ENCODE measurements around the gene CDH13. TPM values are rescaled to one million over a fixed set of nuclear protein-coding genes. Genes with fewer than 3 reads are reported as not detected.

Gene CDH13
- total and polyA plus RNA-seq, 9 of the 15 experiments (the other 6 are each of a cell fraction or from before 2014, with no cell fraction given), result 0.03 TPM; not detected in 8

DNA sequence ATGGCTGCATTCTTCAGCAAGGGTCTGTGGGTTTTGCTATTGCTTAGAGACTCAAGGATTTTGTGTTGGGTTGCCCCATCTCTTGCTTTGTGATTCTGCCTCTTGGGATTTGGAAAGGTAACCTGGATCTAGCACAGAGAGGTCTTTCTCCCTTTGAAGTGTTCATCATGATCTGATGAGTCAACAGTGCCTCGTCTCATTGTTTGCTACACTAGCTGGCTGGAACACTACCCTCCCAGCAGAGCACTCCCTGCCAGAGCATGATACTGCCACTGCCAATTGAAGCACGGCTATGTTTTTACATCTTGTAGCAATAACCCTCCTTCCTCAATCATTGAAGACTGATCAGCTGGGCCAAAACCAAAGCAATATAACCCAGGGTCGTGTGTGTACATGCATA lies 361.0 kb downstream of the CDH13 start:
- no peak for TF ChIP-seq PML (IDR thresholded peaks at IDR 0.05; ENCODE audit: low read length)
- TF ChIP-seq CEBPG (CRISPR knock-in tag; IDR thresholded peaks at IDR 0.05), result no peak
- no peak for TF ChIP-seq CEBPG (tag; conservative IDR thresholded peaks at IDR 0.05 in 1 of 2, IDR thresholded peaks at IDR 0.05 in 1 of 2)
- no peak for TF ChIP-seq RAD21 (CRISPR knock-in tag; conservative IDR thresholded peaks at IDR 0.05 in 1 of 2, IDR thresholded peaks at IDR 0.05 in 1 of 2)
- no peak for TF ChIP-seq MNT (conservative IDR thresholded peaks at IDR 0.05)
- no peak for TF ChIP-seq CREB3 (tag; conservative IDR thresholded peaks at IDR 0.05; ENCODE audit: low read depth)
- no peak for TF ChIP-seq MAFG (tag; conservative IDR thresholded peaks at IDR 0.05)
- no peak for TF ChIP-seq ZNF561 (CRISPR knock-in tag; conservative IDR thresholded peaks at IDR 0.05)
- no peak for TF ChIP-seq DLX4 (CRISPR knock-in tag; IDR thresholded peaks at IDR 0.05)
- no peak for TF ChIP-seq BDP1 (IDR thresholded peaks at IDR 0.05; ENCODE audit: insufficient read depth, insufficient read length)
- no peak for TF ChIP-seq HMG20B (CRISPR knock-in tag; IDR thresholded peaks at IDR 0.05)
- TF ChIP-seq NR2C2 (CRISPR knock-in tag; IDR thresholded peaks at IDR 0.05), result no peak
- no peak for TF ChIP-seq NR2C2 (tag; IDR thresholded peaks at IDR 0.05)
- no peak for TF ChIP-seq RNF2 (IDR thresholded peaks at IDR 0.05)
- TF ChIP-seq ATF3 (IDR thresholded peaks at IDR 0.05), result no peak
- TF ChIP-seq ATF3 (CRISPR knock-in tag; conservative IDR thresholded peaks at IDR 0.05), result no peak
- no peak for TF ChIP-seq SRSF7 (optimal IDR thresholded peaks at IDR 0.05; ENCODE audit: low read depth, low read length)
- no peak for TF ChIP-seq ZKSCAN8 (CRISPR knock-in tag; IDR thresholded peaks at IDR 0.05)
- no peak for TF ChIP-seq BHLHE40 (IDR thresholded peaks at IDR 0.05; ENCODE audit: low read length)
- no peak for TF ChIP-seq LEF1 (IDR thresholded peaks at IDR 0.05)
- no peaks in the 10 kb centered on the region for H3K9me3 ChIP-seq (replicated peaks; ENCODE audit: control insufficient read depth, insufficient read depth, low read depth, low read length)
- no peak overlapping the region for H3K4me2 ChIP-seq (ENCODE audit: insufficient read depth, low read length)
- POLR2A ChIA-PET, result no interaction called here
- no peak for ATAC-seq
- no peaks in the 10 kb centered on the region for H4K20me1 ChIP-seq (replicated peaks; ENCODE audit: control insufficient read depth, insufficient read depth, low read length)
- in situ Hi-C loops (cut with MboI) (no loop called here), intact Hi-C loops (cut with micrococcal nuclease) (no loop called here)
- no peak overlapping the region for H3K9ac ChIP-seq (ENCODE audit: insufficient read depth in 1 of 2, low read depth in 2 of 2, low read length in 2 of 2)
- no peak overlapping the region for H3K4me3 ChIP-seq
- no peaks in the 10 kb centered on the region for H3K36me3 ChIP-seq (ENCODE audit: control insufficient read depth, insufficient read depth, low read length)
- no peak overlapping the region for H3K27ac ChIP-seq (ENCODE audit: extremely low read depth, low read depth, low read length)
- no peaks in the 10 kb centered on the region for H3K79me2 ChIP-seq (ENCODE audit: control insufficient read depth, insufficient read depth, low read length)
- no peak for FAIRE-seq
- no peaks in the 10 kb centered on the region for H3K4me1 ChIP-seq (replicated peaks in 1 of 2; ENCODE audit: control insufficient read depth in 2 of 2, insufficient read depth in 2 of 2, low read length in 2 of 2)
- CTCF ChIA-PET (ENCODE audit: low intra/inter-chr PET ratio), result no interaction called here
- no peaks in the 10 kb centered on the region for H3K9me1 ChIP-seq (ENCODE audit: control insufficient read depth, insufficient read depth, low read length)
- 3% methylated on average over 3 of the region's 3 CpGs for WGBS (ENCODE audit: insufficient coverage, low coverage, missing lambda C conversion rate)
- no peak for DNase-seq (ENCODE audit: extremely low read depth in 1 of 4, low spot score in 3 of 4)
- no peaks in the 10 kb centered on the region for H3K27me3 ChIP-seq (ENCODE audit: control insufficient read depth in 2 of 2, insufficient read depth in 2 of 2, low read length in 2 of 2)
- BruUV-seq (replicated peaks), result no TSS peak
- no peak overlapping the region for H2AFZ ChIP-seq (ENCODE audit: low read depth, low read length)

Measured in K562 (cell line).